EH (cell line): Measurements from ENCODE around the gene YTHDF1.

Experiments used
- DNase-seq: peaks from one replicate; pipeline ENCODE4 v3.0.0-alpha.2; 2015; ENCODE audit warnings: low read depth

Gene YTHDF1

GRCh38 chr20:63155266-63156165 is 60.4 kb downstream of the YTHDF1 start:
- DNase-seq = no peak

- DNase-seq = no peak
Measured at GRCh38 chr20:63154395-63154794, 61.5 kb downstream of the YTHDF1 start.

DNA sequence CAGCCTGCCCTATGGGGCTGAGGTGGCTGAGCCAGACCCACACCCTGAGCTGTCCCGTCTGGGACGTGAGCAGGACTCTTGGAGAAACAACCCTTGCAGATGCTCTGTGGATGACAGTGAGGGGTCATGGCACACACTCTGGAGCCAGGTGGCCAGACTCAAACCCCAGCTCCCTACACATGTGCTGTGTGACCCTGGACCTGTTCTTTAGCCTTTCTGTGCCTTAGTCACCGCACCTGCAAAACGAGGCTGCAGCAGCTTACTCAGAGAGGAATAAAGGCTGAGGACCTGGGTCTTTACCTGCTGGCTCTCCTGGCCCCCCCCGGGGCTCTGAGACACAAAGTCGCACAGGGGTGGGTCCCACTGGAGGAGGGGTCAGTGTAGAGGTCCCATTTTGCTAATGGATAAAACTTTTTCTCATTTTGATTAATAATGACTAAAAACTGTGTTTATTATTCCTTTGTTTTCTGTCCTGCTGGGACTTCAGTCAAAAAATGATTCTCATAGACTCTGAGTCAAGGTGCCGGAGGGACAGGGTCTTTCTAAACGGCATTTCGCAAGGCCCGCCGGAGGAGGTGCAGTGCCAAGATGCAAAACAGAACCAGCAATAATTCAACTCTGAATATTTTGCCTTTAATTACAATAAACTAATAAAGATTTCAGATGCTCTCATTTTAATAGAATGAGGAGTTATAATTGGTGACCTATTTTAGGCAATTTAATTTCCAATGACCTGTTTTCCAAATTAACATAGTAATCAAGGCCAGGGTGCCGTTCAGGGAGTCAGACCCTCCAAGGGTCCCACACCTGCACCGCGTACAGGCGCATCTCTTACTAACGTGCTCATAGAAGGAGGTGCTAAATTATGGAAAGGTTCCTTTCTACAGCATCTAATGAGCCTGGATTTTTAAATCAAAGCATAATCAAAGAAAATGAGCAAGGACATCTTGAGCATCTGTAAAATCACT is 62.4 kb downstream of the YTHDF1 start:
- DNase-seq = no peak

- no peak for DNase-seq
Measured at GRCh38 chr20:63152322-63153253, 63.3 kb downstream of the YTHDF1 start.

GRCh38 chr20:63151554-63152321 is 64.2 kb downstream of the YTHDF1 start:
- no peak for DNase-seq

GRCh38 chr20:63150911-63151531 is 64.9 kb downstream of the YTHDF1 start:
- DNase-seq = no peak

GRCh38 chr20:63150391-63150898 is 65.5 kb downstream of the YTHDF1 start:
- DNase-seq = no peak

DNA sequence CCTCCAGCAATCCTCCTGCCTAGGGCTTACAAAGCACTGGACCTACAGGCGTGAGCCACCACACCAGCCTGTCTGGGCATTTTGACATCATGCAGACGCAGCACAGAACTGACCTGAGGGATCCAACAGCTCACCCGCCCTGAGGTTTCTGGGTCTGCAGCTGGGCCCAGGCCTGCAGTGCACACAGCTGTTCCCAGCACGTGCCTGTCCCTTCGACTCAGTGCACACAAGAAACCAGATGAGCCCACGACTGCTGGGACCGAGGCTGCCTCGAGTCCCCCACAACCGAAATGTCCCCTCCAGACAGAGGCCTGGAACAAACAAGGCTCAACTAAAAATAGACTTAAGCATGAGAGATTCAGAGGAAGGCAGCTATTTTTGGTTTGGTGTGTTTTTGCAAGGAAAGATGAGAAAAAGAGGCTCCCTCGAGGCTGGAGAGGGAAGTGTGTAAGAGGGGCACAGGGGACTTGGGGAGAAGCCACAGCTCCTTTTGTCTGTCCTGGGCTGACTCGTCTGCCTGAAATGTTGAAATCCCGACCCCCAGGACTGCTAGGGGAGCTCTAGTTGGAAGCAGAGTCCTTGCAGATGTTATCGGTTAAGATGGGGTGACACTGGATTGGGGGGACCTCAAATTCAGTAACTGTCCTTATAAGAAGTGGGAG is 66.3 kb downstream of the YTHDF1 start:
- DNase-seq = no peak

- no peak for DNase-seq
Measured at GRCh38 chr20:63148696-63149095, 67.2 kb downstream of the YTHDF1 start.

- no peak for DNase-seq
Measured at GRCh38 chr20:63147532-63147931, 68.4 kb downstream of the YTHDF1 start.
